Colonic mucosa (tissue), 4 donors: ENCODE measurements around the gene TOMM70. TPM values are rescaled to one million over a fixed set of nuclear protein-coding genes. Genes with fewer than 3 reads are reported as not detected.

ENCODE experiments used
- DNase-seq: peaks from one replicate; pipeline ENCODE4 v3.0.0-alpha.2; 2020
- H3K27ac ChIP-seq: fragments of 200-600 bp; one replicate; pipeline ENCODE4 v1.8.0; 2021
- H3K27me3 ChIP-seq: fragments of 200-600 bp; one replicate; pipeline ENCODE4 v1.8.0; 2021
- H3K36me3 ChIP-seq: fragments of 200-600 bp; one replicate; pipeline ENCODE4 v1.8.0; 2021
- H3K4me1 ChIP-seq: fragments of 200-600 bp; one replicate; pipeline ENCODE4 v1.8.0; 2021; ENCODE audit warnings: mild to moderate bottlenecking
- H3K4me3 ChIP-seq: fragments of 200-600 bp; one replicate; pipeline ENCODE4 v1.8.0; 2021
- H3K9ac ChIP-seq, 2 donors: one replicate each; pipeline ENCODE4 v1.7.0; 2013; ENCODE audit warnings: control low read depth in 2 of 2, low read depth in 2 of 2, low read length in 2 of 2
- H3K9me3 ChIP-seq: fragments of 200-600 bp; one replicate; pipeline ENCODE4 v1.8.0; 2021
- intact Hi-C: fragments of 100-400 bp; cut with DNase I; formaldehyde crosslinking; loops from one replicate; pipeline ENCODE4 v1.14.1; 2022
- total RNA-seq, 2 donors: library from RNA; stranded (reverse); fragmentation: NEBNext Ultra II Directional in 1 of 2; extraction: Animal tissue kit (Norgen Biotek cat#: 25700) in 1 of 2; gene quantifications; one replicate each; pipeline ENCODE4 v1.2.1, GENCODE V29; 2021
- TF ChIP-seq, protein P1 (sequence below): fragments of 200-600 bp; IDR thresholded peaks from one replicate; pipeline ENCODE4 v1.8.0; 2022; ENCODE audit warnings: antibody characterized with exemption, mild to moderate bottlenecking
- donor health status: healthy.
- donor health status: DM: no; HTN: no; CAD: no.
- donor health status: DM: no; HTN: no; CAD: no.

TOMM70 gene
- total RNA-seq, 2 donors from 2014 or later: 45.6 to 58.1 TPM

DNA sequence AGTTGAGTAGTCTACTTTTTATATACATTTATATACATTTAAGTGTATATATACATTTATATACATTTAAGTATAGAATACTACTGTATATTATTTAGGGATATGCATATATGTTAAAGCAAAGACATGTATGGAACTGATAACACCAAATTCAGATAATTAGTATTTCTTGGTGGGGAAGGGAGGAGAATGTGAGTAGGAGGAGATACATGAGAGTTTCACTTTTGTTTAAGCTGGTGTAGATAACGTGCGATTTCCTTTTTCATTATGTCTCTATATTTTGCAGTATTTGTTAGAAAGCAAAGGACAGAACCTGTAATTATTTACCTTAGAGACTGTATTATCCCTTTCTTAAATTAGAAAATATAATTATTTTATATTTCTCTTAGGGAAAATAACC, 83.0 kb downstream of the TOMM70 start:
- no peaks in the 10 kb centered on the region for H3K9me3 ChIP-seq
- intact Hi-C loops: no loop called here

DNA sequence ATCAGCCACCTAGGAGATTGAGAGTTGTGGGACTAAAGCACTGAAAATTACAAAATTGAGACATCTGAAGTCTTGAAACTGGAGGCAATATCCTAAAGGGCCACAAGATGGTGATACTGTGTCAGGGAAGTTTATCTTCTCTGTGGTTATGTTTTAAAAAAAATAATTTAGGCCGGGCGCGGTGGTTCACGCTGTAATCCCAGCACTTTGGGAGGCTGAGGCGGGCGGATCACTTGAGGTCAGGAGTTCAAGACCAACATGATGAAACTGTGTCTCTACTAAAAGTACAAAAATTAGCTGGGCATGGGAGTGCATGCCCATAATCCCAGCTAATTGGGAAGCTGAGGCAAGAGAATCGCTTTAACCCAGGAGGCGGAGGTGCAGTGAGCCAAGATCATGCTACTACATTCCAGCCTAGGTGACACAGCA, 84.2 kb downstream of the TOMM70 start:
- peaks cover 5% of the 10 kb centered on the region for H3K36me3 ChIP-seq
- H3K9me3 ChIP-seq: no peaks in the 10 kb centered on the region
- H3K9ac ChIP-seq: no peak overlapping the region
- intact Hi-C loops: no loop called here
- no peak overlapping the region for H3K4me3 ChIP-seq
- H3K27ac ChIP-seq: no peak overlapping the region
- no peaks in the 10 kb centered on the region for H3K27me3 ChIP-seq
- DNase-seq: peak; percentile 40
- H3K4me1 ChIP-seq: no peaks in the 10 kb centered on the region
- TF ChIP-seq, protein P1, sequence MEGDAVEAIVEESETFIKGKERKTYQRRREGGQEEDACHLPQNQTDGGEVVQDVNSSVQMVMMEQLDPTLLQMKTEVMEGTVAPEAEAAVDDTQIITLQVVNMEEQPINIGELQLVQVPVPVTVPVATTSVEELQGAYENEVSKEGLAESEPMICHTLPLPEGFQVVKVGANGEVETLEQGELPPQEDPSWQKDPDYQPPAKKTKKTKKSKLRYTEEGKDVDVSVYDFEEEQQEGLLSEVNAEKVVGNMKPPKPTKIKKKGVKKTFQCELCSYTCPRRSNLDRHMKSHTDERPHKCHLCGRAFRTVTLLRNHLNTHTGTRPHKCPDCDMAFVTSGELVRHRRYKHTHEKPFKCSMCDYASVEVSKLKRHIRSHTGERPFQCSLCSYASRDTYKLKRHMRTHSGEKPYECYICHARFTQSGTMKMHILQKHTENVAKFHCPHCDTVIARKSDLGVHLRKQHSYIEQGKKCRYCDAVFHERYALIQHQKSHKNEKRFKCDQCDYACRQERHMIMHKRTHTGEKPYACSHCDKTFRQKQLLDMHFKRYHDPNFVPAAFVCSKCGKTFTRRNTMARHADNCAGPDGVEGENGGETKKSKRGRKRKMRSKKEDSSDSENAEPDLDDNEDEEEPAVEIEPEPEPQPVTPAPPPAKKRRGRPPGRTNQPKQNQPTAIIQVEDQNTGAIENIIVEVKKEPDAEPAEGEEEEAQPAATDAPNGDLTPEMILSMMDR: peak; percentile 64

More for the DNA sequence above, 83.0 kb downstream of the TOMM70 start:
- TF ChIP-seq, protein P1: no peak
- DNase-seq: no peak
- H3K36me3 ChIP-seq: peaks cover 5% of the 10 kb centered on the region
- H3K27ac ChIP-seq: no peak overlapping the region
- no peaks in the 10 kb centered on the region for H3K4me1 ChIP-seq
- H3K4me3 ChIP-seq: no peak overlapping the region
- H3K9ac ChIP-seq: no peak overlapping the region
- no peaks in the 10 kb centered on the region for H3K27me3 ChIP-seq

Other genes starting within 250 kb of the TOMM70 start
- 10 to 100 TPM; 35.6 to 58.2 TPM for gene TBC1D23, start 140.1 kb downstream of the TOMM70 start, total RNA-seq
- 10 to 100 TPM; 25.5 to 29.2 TPM for gene NIT2, start 66.3 kb downstream of the TOMM70 start, total RNA-seq
- 1 to 10 TPM in 1 of 2 donors, under 1 TPM in 1; 0.74 to 1.4 TPM for gene LNP1, start 450 bp upstream of the TOMM70 start, total RNA-seq
- 1 to 10 TPM; 2.9 to 4.0 TPM for gene TMEM45A, start 91.5 kb upstream of the TOMM70 start, total RNA-seq
- 10 to 100 TPM in 1 of 2 donors, 1 to 10 TPM in 1; 3.2 to 13.4 TPM for gene ADGRG7, start 208.5 kb upstream of the TOMM70 start, total RNA-seq